NCI-H345 treated with DMSO at 0.1 percent for 48 hours (cell line): ENCODE results near the gene HSPA1L.
A peak's percentile ranks its signal among the peaks of the same experiment; 100 is the strongest.
"Not testable (repeated sequence)": the region's sequence is repeated elsewhere in the genome, so short reads cannot be mapped to it uniquely, and the experiment has no call there.

ENCODE experiments used
- DNase-seq: peaks from one replicate; lab custom pipeline; 2025; ENCODE audit not compliant: unreplicated experiment; lab: John Stamatoyannopoulos, UW

Gene HSPA1L

GRCh38 chr6:31837369-31838113 is 22.5 kb upstream of the HSPA1L start:
- no peak for DNase-seq

- no peak for DNase-seq
Observed at GRCh38 chr6:31836474-31837368, 21.6 kb upstream of the HSPA1L start.

DNA sequence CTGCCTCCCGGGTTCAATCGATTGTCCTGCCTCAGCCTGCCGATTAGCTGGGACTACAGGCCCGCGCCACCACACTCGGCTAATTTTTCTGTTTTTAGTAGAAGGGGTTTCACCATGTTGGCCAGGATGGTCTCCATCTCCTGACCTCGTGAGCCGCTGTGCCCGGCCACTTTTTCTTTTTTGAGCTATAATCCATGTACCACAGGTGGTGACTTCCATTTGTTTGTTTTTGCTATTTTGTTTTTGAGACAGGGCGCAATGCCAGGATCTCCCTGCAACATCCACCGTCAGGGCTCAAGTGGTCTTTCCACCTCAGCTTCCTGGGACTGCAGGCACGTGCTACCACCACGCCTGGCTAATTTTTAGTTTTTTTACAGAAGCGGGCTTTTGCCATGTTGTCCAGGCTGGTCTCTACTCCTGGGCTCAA is 21.0 kb upstream of the HSPA1L start:
- peak; percentile 16 for DNase-seq

DNA sequence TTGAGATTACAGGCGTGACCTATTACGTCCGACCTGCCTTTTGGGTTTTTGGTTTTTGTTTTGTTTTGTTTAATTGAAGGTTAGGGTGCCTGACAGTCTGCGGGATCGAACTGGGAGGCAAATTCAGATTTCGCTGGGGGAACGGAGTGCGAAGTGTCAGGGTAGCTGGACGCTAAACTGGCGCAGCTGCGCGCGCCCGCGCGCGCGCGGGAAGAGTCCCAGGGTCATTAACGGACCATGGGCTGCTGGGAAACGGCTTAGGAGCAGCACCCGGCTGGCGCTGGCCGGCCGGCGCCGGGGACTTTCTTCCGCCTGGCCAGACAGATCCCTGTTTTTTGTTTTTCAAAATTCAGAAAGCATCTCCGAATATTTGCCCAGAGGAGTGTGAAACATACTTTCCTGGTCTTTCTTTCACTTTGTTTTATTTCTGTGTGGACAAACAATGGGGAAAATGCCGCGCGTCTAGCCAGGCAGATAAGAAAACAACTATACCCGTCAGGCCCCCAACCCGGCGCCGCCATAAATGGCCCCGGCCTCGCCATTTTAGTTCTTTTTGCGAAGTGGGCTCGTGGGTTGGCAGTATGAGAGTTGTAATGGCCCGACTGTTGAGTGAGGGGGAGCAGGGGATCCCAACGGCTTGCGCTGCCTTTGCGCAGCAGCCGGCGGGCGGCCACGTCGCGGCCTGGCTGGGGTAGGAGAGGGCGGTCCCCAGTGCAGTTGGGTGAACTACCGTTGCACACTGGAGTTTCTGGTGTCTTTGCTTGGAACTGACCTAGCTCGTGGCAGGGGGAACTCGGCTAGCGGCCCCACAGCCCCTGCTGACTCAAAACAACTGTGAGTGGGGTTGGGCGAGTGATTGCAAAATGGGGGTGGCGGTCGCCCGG is 19.5 kb upstream of the HSPA1L start:
- DNase-seq: peak; percentile 91

- DNase-seq: no peak
Observed at GRCh38 chr6:31831350-31832215, 16.5 kb upstream of the HSPA1L start.

DNA sequence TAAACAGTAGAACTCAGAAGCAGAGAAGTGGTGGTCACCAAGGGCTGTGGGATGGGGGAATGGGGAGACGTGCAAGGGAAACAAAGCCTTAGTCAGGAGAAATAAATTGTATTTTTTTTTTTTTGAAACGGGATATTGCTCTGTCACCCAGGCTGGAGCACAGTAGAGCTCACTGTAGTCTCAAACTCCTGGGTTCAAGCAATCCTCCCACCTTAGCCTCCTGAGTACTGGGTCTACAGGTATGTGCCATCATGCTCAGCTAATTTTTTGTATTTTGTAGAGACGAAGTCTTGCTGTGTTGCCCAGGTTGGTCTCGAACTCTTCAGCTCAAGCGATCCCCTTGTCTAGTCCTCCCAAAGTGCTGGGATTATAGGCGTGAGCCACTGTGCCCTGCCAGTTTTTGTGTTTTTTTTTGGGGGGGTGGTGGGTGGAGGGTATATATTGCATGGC is 15.8 kb upstream of the HSPA1L start:
- DNase-seq: no peak

GRCh38 chr6:31829633-31830283 is 14.7 kb upstream of the HSPA1L start:
- DNase-seq: no peak

DNA sequence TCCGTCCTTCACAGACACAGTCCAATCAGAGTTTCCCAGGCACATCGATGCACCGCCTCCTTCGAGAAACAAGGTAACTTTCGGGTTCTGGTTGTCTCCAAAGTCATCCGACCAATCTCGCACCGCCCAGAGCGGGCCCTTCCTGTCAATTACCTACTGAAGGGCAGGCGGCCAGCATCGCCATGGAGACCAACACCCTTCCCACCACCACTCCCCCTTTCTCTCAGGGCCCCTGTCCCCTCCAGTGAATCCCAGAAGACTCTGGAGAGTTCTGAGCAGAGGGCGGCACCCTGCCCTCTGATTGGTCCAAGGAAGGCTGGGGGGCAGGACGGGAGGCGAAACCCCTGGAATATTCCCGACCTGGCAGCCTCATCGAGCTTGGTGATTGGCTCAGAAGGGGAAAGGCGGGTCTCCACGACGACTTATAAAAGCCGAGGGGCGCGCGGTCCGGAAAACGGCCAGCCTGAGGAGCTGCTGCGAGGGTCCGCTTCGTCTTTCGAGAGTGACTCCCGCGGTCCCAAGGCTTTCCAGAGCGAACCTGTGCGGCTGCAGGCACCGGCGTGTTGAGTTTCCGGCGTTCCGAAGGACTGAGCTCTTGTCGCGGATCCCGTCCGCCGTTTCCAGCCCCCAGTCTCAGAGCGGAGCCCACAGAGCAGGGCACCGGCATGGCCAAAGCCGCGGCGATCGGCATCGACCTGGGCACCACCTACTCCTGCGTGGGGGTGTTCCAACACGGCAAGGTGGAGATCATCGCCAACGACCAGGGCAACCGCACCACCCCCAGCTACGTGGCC is 12.4 kb upstream of the HSPA1L start, which contains the start of gene HSPA1B:
Gene HSPA1B, plus strand, starts transcription at position 453 of the 794 bp plus-strand sequence. Its CDS starts 213 bp downstream, at position 666.
- DNase-seq: peak; percentile 84

DNA sequence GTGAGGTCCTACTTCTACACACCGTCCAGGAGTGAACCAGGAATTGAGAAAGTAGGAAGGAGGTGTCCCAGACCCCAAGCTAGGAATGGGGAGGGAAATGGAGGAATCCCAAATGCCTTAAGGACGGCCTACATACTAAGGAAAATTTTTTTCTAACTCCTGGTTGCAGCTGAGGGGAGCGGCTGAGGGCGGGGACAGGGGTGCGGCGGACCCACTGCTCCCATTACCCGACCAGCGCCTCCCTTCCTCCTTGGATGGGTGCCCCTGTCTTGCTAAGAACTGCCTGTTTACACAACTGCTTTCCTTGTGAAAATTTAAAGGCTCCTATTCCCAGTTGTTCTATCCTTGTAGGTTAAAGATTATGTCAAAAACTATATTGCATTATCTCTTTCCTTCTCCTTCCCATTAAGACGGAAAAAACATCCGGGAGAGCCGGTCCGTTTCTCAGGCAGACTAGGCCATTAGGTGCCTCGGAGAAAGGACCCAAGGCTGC is 11.8 kb upstream of the HSPA1L start:
- DNase-seq: no peak

DNA sequence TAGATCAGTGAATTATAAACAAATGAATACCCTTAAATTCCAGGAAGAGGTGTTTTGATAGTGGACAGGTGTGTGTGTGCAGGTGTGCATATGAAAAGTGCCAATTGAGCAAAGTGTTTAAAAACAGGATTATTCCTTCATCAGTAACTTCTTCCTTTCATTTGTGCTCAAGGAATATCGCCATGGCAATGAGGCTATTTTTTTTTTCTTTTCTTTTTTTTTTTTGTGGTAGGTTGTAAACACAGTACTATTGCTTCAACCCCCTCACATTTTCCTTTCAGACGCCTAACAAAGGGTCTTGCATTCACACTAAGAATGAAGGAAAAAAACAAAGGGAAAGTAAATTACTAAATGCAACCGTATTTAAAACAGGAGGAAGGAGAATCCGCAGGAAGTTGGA is 10.5 kb upstream of the HSPA1L start:
- no peak for DNase-seq

DNA sequence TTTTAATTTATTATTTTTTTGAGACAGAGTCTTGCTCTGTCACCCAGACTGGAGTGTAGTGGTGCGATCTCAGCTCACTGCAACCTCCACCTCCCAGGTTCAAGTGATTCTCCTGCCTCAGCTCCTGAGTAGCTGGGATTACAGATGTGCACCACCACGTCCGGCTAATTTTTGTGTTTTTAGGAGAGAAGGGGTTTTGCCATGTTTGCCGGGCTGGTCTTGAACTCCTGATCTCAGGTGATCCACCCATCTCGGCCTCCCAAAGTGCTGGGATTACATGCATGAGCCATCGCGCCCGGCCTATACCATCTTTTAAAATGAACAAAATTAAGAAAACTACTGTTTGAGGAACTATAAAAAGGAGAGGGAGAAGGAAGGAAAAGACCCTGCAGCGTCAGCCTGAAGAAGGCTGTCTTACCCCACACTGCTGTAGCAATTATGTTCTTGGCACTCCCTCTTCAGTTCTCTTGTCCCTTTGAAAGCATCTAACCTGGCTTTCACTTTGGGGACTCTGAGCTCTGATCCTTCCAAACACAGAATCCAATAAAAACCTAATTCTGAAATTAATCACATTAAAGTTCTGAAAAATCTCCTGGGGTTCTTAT is 8.6 kb upstream of the HSPA1L start:
- DNase-seq: not testable (repeated sequence)

DNA sequence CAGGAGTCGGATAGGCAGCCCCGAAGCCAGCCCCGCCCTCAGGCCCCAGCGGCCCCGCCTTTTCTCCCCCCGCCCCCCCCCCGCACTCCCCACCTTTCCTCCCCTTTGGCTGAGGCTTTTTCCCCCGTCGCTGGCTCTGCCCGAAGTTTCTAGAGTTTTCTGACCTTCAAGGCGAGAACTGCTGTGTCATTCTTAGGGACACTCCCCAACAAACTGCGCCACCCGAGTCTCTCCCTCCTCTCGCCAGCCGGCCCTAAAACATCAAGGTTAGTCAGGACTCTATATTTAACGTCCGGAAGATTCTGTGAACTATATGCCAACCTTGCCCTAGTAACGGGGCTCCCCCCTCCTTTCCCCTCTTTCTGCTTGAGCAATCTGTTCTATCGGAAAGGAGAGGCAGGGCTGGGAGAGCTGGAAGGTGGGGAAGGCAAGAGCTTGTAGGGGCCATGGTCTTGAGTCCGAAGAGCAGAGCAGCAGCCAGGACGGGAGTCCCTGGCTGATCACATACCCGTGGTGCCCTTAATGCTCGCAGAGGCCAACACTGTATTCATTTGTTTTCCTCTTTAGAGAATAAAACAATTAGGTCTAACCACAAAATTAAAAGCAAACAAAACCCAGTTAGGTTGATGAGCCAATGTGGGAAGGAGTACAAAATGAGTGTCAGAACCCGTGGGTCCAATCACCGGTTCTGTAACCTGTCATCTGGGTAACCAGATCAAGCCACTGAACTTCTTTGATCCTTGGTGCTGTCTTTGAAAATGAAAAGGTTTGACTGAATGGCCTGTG is 7.1 kb upstream of the HSPA1L start:
- no peak for DNase-seq

DNA sequence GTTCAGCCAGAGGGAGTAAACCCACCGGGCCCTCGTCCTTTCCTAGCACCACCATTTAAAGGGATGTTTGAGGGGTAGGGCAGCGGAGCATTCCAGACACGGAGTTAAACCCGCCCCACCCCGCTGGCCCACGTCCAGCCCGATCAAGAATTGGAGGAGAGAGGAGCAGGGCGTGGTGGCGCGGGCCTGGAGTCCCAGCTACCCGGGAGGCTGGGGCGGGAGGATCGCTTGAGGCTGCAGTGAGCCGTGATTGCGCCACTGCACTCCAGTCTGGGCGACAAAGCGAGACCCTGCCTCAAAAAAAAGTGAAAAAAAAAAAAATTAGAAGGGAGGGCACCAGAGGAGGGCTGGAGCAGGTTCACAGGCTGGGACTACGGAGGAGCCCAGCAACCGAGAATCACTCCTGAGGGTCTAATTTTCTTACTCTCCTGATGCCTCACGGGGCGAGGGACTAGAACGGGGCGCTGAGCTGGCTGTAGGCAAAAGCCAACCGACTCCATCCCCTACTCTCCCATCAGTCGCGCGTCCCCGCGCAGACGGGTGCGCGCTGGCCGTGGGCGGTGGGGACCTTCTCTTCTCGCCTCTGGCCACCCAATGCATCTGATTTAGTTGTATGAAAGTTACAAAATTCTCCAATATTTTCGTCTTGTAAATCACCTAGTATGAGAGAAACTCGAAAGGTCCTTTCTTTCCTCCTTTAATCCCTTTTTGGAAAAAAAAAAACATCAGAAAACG is 6.4 kb upstream of the HSPA1L start:
- no peak for DNase-seq

DNA sequence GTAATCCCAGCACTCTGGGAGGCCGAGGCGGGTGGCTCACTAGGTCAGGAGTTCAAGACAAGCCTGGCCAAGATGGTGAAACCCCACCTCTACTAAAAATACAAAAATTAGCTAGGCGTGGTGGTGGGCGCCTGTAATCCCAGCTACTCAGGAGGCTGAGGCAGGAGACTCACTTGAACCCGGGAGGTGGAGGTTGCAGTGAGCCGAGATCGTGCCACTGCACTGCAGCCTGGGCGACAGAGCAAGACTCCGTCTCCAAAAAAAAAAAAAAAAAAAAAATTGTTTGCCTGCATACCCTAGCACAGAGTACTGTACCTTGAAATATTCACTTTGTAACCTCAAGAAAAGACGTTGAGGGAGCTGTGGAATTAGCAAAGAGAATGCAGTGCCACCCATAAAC is 5.3 kb upstream of the HSPA1L start:
- DNase-seq: not testable (repeated sequence)

DNA sequence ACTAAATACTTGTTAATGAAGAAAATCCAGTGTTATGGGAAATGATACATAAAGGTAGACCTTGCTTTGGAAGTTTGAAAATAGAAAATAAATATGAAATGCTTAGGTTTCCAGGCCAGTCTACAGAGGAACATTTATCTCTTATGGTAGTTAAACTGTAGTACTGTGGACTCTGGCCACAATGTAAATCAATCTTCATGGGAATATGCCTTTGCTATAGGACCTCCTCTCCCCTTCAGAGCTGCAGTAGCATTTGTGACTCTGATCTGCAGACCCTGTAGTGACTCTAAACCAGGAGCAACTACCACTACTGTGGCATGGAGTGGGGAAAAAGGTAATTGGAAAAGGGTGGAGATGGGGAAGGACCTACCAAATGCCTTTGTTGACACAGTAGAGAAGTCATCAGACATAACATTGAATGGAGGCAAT is 4.8 kb upstream of the HSPA1L start:
- no peak for DNase-seq

DNA sequence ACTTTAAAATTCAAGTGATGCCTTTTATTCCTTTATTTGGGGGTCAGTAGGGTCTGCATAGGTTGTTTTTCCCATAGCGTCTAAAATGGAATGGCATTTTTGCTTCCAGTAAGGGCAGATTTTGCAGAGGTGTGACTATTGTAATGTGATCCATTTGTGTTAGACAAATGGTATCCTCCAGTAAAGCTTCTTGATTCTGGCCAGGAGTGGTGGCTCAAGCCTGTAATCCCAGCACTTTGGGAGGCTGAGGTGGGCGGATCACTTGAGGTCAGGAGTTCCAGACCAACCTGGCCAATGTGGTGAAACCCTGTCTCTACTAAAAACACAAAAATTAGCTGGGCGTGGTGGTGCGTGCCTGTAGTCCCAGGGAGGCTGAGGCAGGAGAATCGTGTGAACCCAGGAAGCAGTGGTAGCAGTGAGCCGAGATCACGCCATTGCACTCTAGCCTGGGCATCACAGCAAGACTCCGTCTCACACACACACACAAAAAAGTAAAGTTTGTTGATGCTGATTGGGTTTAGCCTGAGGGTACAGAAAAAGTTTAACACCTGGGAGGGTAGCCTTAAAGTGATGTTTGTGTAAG is 2.9 kb upstream of the HSPA1L start:
- not testable (repeated sequence) for DNase-seq
